ENCODE data around the gene TMTC2.

The TMTC2 gene

GRCh38 chr12:82727886-82728285, 41.2 kb downstream of the TMTC2 start:
- CTCF ChIA-PET = no interaction called here
- no peaks in the 10 kb centered on the region for H3K4me1 ChIP-seq (ENCODE audit: control insufficient read depth, insufficient read depth, low read length)
- no peak overlapping the region for H3K4me3 ChIP-seq (ENCODE audit: low read depth, low read length)
- POLR2A ChIA-PET = no interaction called here
- no peak overlapping the region for H3K27ac ChIP-seq (ENCODE audit: extremely low read depth, low read depth, low read length)
- no peaks in the 10 kb centered on the region for H3K36me3 ChIP-seq (ENCODE audit: control insufficient read depth in 2 of 2, insufficient read depth in 1 of 2, low read length in 2 of 2)
- H3K9me3 ChIP-seq (ENCODE audit: control insufficient read depth, insufficient read depth, low read depth, low read length) = no peaks in the 10 kb centered on the region
- TF ChIP-seq ZNF266 (tag by site-specific recombination; IDR thresholded peaks at IDR 0.05; ENCODE audit: low read depth) (no peak), ZBTB6 (tag by site-specific recombination; IDR thresholded peaks at IDR 0.05) (no peak), ZNF626 (tag by site-specific recombination; IDR thresholded peaks at IDR 0.05) (no peak), ZNF791 (tag by site-specific recombination; IDR thresholded peaks at IDR 0.05) (no peak), ZBTB17 (tag by site-specific recombination; IDR thresholded peaks at IDR 0.05) (no peak), HOXC10 (CRISPR knock-in tag; IDR thresholded peaks at IDR 0.05) (no peak), INSM2 (tag by site-specific recombination; IDR thresholded peaks at IDR 0.05) (no peak), ZNF211 (tag by site-specific recombination; IDR thresholded peaks at IDR 0.05; ENCODE audit: low read depth) (no peak), ZFP41 (tag by site-specific recombination; IDR thresholded peaks at IDR 0.05; ENCODE audit: borderline replicate concordance) (no peak), ZBTB10 (tag by site-specific recombination; IDR thresholded peaks at IDR 0.05) (no peak), ZNF362 (tag by site-specific recombination; IDR thresholded peaks at IDR 0.05) (no peak), ZNF664 (tag by site-specific recombination; IDR thresholded peaks at IDR 0.05) (no peak), MYNN (tag by site-specific recombination; IDR thresholded peaks at IDR 0.05; ENCODE audit: borderline replicate concordance) (no peak), ZNF510 (tag by site-specific recombination; IDR thresholded peaks at IDR 0.05; ENCODE audit: insufficient replicate concordance) (no peak), ZNF530 (tag by site-specific recombination; IDR thresholded peaks at IDR 0.05; ENCODE audit: low read depth) (no peak), ZNF704 (tag by site-specific recombination; IDR thresholded peaks at IDR 0.05) (no peak), ZNF514 (tag by site-specific recombination; IDR thresholded peaks at IDR 0.05) (no peak), ZNF214 (tag by site-specific recombination; IDR thresholded peaks at IDR 0.05; ENCODE audit: borderline replicate concordance) (no peak), ZNF621 (tag by site-specific recombination; IDR thresholded peaks at IDR 0.05) (no peak)
